GM23338 (cell line): ENCODE data around the gene HHIPL1.

Experiments
- EZH2phosphoT487 ChIP-seq: fragments of 200-600 bp; sonication (generic); IDR thresholded peaks from one replicate; pipeline ENCODE4 v1.8.1; 2018; ENCODE audit warnings: antibody characterized with exemption; ENCODE audit not compliant: unreplicated experiment
- TF ChIP-seq, protein P1 (sequence below), 2 experiments: fragments of 200-600 bp in 1 of 2; sonication (generic) in 1 of 2; conservative IDR thresholded peaks; 2 replicates each; pipeline versions ENCODE4 v1.5.1 to v1.6.1; 2016 to 2017; ENCODE audit warnings: antibody characterized with exemption in 2 of 2, low read depth in 2 of 2, mild to moderate bottlenecking in 2 of 2, moderate library complexity in 1 of 2
- TF ChIP-seq, protein P2 (sequence below): IDR thresholded peaks from one replicate; pipeline ENCODE4 v1.6.1; 2018; ENCODE audit warnings: antibody characterized with exemption; ENCODE audit not compliant: unreplicated experiment

DNA sequence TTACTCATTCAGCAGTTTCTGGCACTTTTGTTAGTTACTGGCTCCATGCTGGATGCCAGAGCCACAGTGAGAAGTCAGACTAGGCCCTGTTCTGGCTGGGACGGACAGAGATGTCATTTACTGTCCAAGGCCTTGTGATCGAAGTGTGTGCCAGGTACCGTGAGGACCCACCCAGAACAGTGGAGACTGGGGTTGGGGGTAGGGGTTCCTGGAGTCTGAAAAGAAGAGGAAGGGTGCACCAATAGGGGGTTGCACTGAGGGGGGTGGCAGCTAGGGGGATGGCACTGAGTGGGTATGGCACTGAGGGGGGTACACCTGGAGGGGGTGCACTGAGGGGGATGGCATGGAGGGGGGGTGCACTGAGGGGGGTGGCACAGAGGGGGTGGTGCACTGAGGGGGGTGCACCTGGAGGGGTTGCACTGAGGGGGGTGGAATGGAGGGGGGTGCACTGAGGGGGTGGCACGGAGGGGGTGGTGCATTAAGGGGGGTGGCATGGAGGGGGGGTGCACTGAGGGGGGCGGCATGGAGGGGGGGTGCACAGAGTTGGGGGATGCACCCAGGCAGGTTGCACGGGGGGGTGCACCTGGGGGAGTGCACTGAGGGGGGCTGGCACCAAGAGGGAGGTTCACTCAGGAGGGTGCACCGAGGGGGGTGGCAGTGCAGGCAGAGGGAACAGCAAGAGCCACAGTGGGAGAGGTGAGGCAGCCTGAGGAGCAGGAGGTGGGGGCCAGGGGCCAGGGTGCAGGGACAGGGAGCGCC is 28.6 kb downstream of the HHIPL1 start:
- no peak for TF ChIP-seq EZH2phosphoT487
- TF ChIP-seq, protein P1, sequence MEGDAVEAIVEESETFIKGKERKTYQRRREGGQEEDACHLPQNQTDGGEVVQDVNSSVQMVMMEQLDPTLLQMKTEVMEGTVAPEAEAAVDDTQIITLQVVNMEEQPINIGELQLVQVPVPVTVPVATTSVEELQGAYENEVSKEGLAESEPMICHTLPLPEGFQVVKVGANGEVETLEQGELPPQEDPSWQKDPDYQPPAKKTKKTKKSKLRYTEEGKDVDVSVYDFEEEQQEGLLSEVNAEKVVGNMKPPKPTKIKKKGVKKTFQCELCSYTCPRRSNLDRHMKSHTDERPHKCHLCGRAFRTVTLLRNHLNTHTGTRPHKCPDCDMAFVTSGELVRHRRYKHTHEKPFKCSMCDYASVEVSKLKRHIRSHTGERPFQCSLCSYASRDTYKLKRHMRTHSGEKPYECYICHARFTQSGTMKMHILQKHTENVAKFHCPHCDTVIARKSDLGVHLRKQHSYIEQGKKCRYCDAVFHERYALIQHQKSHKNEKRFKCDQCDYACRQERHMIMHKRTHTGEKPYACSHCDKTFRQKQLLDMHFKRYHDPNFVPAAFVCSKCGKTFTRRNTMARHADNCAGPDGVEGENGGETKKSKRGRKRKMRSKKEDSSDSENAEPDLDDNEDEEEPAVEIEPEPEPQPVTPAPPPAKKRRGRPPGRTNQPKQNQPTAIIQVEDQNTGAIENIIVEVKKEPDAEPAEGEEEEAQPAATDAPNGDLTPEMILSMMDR (conservative IDR thresholded peaks at IDR 0.05; ENCODE audit: low read depth in 2 of 2): no peak
- TF ChIP-seq, protein P2, sequence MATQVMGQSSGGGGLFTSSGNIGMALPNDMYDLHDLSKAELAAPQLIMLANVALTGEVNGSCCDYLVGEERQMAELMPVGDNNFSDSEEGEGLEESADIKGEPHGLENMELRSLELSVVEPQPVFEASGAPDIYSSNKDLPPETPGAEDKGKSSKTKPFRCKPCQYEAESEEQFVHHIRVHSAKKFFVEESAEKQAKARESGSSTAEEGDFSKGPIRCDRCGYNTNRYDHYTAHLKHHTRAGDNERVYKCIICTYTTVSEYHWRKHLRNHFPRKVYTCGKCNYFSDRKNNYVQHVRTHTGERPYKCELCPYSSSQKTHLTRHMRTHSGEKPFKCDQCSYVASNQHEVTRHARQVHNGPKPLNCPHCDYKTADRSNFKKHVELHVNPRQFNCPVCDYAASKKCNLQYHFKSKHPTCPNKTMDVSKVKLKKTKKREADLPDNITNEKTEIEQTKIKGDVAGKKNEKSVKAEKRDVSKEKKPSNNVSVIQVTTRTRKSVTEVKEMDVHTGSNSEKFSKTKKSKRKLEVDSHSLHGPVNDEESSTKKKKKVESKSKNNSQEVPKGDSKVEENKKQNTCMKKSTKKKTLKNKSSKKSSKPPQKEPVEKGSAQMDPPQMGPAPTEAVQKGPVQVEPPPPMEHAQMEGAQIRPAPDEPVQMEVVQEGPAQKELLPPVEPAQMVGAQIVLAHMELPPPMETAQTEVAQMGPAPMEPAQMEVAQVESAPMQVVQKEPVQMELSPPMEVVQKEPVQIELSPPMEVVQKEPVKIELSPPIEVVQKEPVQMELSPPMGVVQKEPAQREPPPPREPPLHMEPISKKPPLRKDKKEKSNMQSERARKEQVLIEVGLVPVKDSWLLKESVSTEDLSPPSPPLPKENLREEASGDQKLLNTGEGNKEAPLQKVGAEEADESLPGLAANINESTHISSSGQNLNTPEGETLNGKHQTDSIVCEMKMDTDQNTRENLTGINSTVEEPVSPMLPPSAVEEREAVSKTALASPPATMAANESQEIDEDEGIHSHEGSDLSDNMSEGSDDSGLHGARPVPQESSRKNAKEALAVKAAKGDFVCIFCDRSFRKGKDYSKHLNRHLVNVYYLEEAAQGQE: no peak
